ENCODE results near the gene PFKFB3. TPM values are rescaled to one million over a fixed set of nuclear protein-coding genes. Genes with fewer than 3 reads are reported as not detected.

The PFKFB3 gene
- total and polyA plus RNA-seq, 7 donors: 25.4 to 704 (median 163) TPM

DNA sequence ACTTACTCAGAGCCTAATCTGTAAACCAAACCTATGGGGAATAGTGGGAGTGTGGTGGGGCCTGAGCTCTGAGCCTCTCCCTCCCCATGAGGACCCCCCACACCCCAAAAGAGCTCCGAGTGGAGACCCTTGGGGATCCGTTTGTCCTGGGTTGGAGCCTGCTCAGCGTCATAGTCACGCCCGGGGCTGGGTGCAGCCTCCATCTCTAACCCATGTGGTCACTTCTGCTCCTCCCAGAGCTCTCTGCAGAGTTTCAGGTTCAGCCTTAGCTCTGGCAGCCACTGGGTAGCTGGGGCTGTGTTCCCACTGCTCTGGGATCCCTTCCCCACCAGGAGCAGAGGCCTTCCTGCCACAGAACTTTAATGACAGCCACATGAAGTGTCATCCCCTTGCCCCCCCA, 25.9 kb downstream of the PFKFB3 start:
- H3K27ac ChIP-seq: no peak overlapping the region
- H3K4me3 ChIP-seq: no peak overlapping the region
- intact Hi-C loops (cut with DNase I): no loop called here

GRCh38 chr10:6229290-6229689, 26.6 kb downstream of the PFKFB3 start:
- H3K4me1 ChIP-seq: no peaks in the 10 kb centered on the region

More for the DNA sequence above, 25.9 kb downstream of the PFKFB3 start:
- WGBS, 3 donors: 54 to 58% (median 55%) methylated on average over 5 of the region's 5 CpGs
- no peaks in the 10 kb centered on the region for H3K9me3 ChIP-seq
- H3K27me3 ChIP-seq (ENCODE audit: insufficient read depth in 3 of 3, low read length in 2 of 3): no peaks in the 10 kb centered on the region
- DNase-seq (no peak), ATAC-seq (peak in 3 of 4 donors; percentile 7 to 17 (median 11))
- TF ChIP-seq CTCF (IDR thresholded peaks at IDR 0.05): no peak
- peaks cover 16 to 100% of the 10 kb centered on the region in 2 donors for H3K36me3 ChIP-seq (ENCODE audit: insufficient read depth in 1 of 2, low read depth in 1 of 2)
- no peaks in the 10 kb centered on the region for H3K4me1 ChIP-seq

DNA sequence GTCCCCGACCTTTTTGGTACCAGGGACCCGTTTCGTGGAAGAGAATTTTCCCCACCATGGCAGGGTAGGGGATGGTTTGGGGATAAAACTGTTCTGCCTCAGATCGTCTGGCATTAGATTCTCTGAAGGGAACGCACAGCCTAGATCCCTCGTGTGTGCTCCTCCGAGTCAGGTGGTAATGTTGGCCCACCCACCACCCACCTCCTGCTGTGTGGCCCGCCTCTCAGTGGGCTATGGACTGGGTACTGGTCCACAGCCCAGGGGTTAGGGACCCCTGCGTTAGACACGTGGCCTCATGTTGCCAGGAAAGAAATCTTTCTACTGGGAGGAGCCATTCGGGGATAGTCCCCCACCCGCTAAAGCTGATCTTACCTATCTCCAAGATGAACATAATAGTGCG, 27.0 kb downstream of the PFKFB3 start:
- ATAC-seq (peak in 1 of 4 donors; percentile 15), DNase-seq (no peak)
- Histone ChIP-seq H3K4me3 (no peak overlapping the region), H3K27me3 (ENCODE audit: insufficient read depth in 3 of 3, low read length in 2 of 3) (no peaks in the 10 kb centered on the region), H3K27ac (no peak overlapping the region), H3K4me1 (no peaks in the 10 kb centered on the region), H3K9me3 (no peaks in the 10 kb centered on the region), H3K36me3 (ENCODE audit: insufficient read depth in 1 of 2, low read depth in 1 of 2) (peaks cover 16 to 100% of the 10 kb centered on the region in 2 donors)
- TF ChIP-seq CTCF (IDR thresholded peaks at IDR 0.05): no peak
- WGBS, 3 donors: 86 to 88% (median 86%) methylated on average over 13 of the region's 13 CpGs
- intact Hi-C loops (cut with DNase I): no loop called here

More at GRCh38 chr10:6229290-6229689, 26.6 kb downstream of the PFKFB3 start:
- Histone ChIP-seq H3K27me3 (ENCODE audit: insufficient read depth in 3 of 3, low read length in 2 of 3) (no peaks in the 10 kb centered on the region), H3K9me3 (no peaks in the 10 kb centered on the region), H3K4me3 (no peak overlapping the region), H3K36me3 (ENCODE audit: insufficient read depth in 1 of 2, low read depth in 1 of 2) (peaks cover 16 to 100% of the 10 kb centered on the region in 2 donors), H3K27ac (no peak overlapping the region)
- intact Hi-C loops (cut with DNase I): no loop called here
- peak in 3 of 4 donors; percentile 1 to 5 (median 4) for ATAC-seq
- TF ChIP-seq CTCF (IDR thresholded peaks at IDR 0.05): no peak
- WGBS, 3 donors: 89 to 92% (median 91%) methylated on average over 14 to 15 of the region's 15 CpGs
- DNase-seq: no peak

DNA sequence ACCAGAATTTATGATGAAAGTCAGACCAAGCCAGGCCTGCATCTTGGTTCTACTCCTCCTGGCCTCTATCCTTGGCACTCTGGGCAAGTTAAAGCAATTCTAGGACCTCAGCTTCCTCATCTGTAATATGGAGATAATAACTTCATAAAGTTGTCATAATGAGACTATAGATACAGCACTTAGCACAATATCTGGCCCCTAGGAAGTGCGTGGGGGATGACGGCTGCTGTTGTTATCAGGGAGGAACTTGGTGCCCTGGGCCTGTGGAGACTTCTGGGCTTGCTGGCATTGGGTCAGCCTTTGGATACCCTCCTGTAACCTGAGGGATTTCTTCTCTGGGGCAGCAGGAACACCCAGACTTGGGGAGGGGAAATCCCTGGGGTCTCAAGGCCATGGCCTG, 27.6 kb downstream of the PFKFB3 start:
- intact Hi-C loops (cut with DNase I): no loop called here
- H3K27me3 ChIP-seq (ENCODE audit: insufficient read depth in 3 of 3, low read length in 2 of 3): no peaks in the 10 kb centered on the region
- 85 to 94% (median 91%) methylated on average over 2 of the region's 2 CpGs for WGBS, 3 donors
- no peak for TF ChIP-seq CTCF (IDR thresholded peaks at IDR 0.05)
- peaks cover 16 to 100% of the 10 kb centered on the region in 2 donors for H3K36me3 ChIP-seq (ENCODE audit: insufficient read depth in 1 of 2, low read depth in 1 of 2)
- H3K4me1 ChIP-seq: no peaks in the 10 kb centered on the region
- no peak overlapping the region for H3K27ac ChIP-seq
- H3K9me3 ChIP-seq: no peaks in the 10 kb centered on the region
- no peak overlapping the region for H3K4me3 ChIP-seq
- DNase-seq (no peak), ATAC-seq (no peak)

GRCh38 chr10:6231146-6231545, 28.4 kb downstream of the PFKFB3 start:
- 89 to 96% (median 92%) methylated on average over 12 of the region's 12 CpGs for whole genome bisulfite sequencing, 3 donors
- Histone ChIP-seq H3K9me3 (no peaks in the 10 kb centered on the region), H3K27me3 (ENCODE audit: insufficient read depth in 3 of 3, low read length in 2 of 3) (no peaks in the 10 kb centered on the region), H3K27ac (no peak overlapping the region), H3K4me1 (no peaks in the 10 kb centered on the region), H3K4me3 (no peak overlapping the region), H3K36me3 (ENCODE audit: insufficient read depth in 1 of 2, low read depth in 1 of 2) (peaks cover 16 to 100% of the 10 kb centered on the region in 2 donors)
- ATAC-seq (no peak), DNase-seq (no peak)
- TF ChIP-seq CTCF (IDR thresholded peaks at IDR 0.05): no peak
- intact Hi-C loops (cut with DNase I): no loop called here

Measured in psoas muscle (tissue), 8 donors.